Ovary (tissue), 9 donors: ENCODE results near the gene SWI5. TPM values are rescaled to one million over a fixed set of nuclear protein-coding genes. Genes with fewer than 3 reads are reported as not detected.

Experiments used
- DNase-seq, 5 donors: peaks; one replicate each; pipeline ENCODE4 v3.0.0-alpha.2; 2019 to 2020
- H3K27ac ChIP-seq, 2 donors: fragments of 200-600 bp; one replicate each; pipeline versions ENCODE4 v1.5.1 to v1.8.0; 2019 to 2022
- H3K27me3 ChIP-seq: fragments of 200-600 bp; one replicate; pipeline ENCODE4 v1.8.0; 2022
- H3K36me3 ChIP-seq: fragments of 200-600 bp; sonication (generic); one replicate; pipeline ENCODE4 v1.5.1; 2019
- H3K4me1 ChIP-seq: one replicate; pipeline ENCODE4 v1.8.1; 2013; ENCODE audit warnings: mild to moderate bottlenecking, moderate library complexity; ENCODE audit not compliant: insufficient read depth
- H3K4me3 ChIP-seq: fragments of 200-600 bp; sonication (generic); one replicate; pipeline ENCODE4 v1.5.1; 2017
- H3K9me3 ChIP-seq, 2 donors: fragments of 200-600 bp in 1 of 2; sonication (generic) in 1 of 2; one replicate each; pipeline versions ENCODE4 v1.5.1 to v1.8.1; 2013 to 2019; ENCODE audit warnings: mild to moderate bottlenecking in 1 of 2, moderate library complexity in 1 of 2
- EP300 ChIP-seq: sonication (generic); formaldehyde crosslinking; IDR thresholded peaks from one replicate; pipeline ENCODE4 v1.6.1; 2017; ENCODE audit warnings: antibody characterized with exemption
- POLR2A ChIP-seq: fragments of 450-650 bp; IDR thresholded peaks from one replicate; pipeline ENCODE4 v1.6.1; 2017; ENCODE audit warnings: antibody characterized with exemption, mild to moderate bottlenecking, moderate library complexity
- WGBS, 3 donors: extraction: QIAGEN DNeasy Blood & Tissue Kit in 1 of 3; methylation state at CpG; one replicate each; pipeline versions ENCODE4 v1.1.5 to v1.1.7; 2013 to 2017; 5-methylcytosine and 5-hydroxymethylcytosine counted together
- intact Hi-C, 4 donors: fragments of 100-400 bp; cut with DNase I; formaldehyde crosslinking; loops; one replicate each; pipeline versions ENCODE4 v1.11.0 to v1.15.1; 2022 to 2023
- polyA plus RNA-seq, 2 donors: library from polyadenylated mRNA; stranded (reverse); fragments of 200-250 nt in 1 of 2; fragments of 350-450 nt in 1 of 2; fragmentation: Illumina TruSeq in 1 of 2; extraction: RNeasy Lipid Tissue Mini Kit (QIAGEN cat#74804) in 1 of 2; gene quantifications; one replicate each; pipeline ENCODE4 v1.2.3, GENCODE V29; 2013 to 2014
- total RNA-seq, 7 donors: library from RNA; depleted of rRNA in 2 of 7; stranded (reverse); fragments of >200 nt in 2 of 7; fragmentation: NEBNext Ultra II Directional in 3 of 7; extraction: Animal tissue kit (Norgen Biotek cat#: 25700) in 3 of 7; gene quantifications; one replicate each; pipeline versions ENCODE4 v1.1.0 to v1.2.4, GENCODE V29; 2016 to 2023
- TF ChIP-seq, protein P1 (sequence below), 3 donors: fragments of 450-650 bp in 2 of 3; fragments of 200-600 bp in 1 of 3; IDR thresholded peaks; one replicate each; pipeline versions ENCODE4 v1.5.1 to v1.8.0; 2016 to 2022; ENCODE audit warnings: antibody characterized with exemption in 3 of 3, mild to moderate bottlenecking in 1 of 3
- donor health status: DM: no; HTN: no; CAD: no; lungs with moderate emphysema.
- donor health status: DM: no; HTN: no; CAD: no.
- donor health status: Bipolar disorder and iron deficiency.
- donor health status: DM: yes; HTN: yes; CAD: no.
- donor health status: DM: no; HTN: no; CAD: no.
- donor health status: DM: yes; HTN: yes; CAD: no.

SWI5 gene
- total and polyA plus RNA-seq, 9 donors, result 22.4 to 48.9 (median 30.3) TPM

DNA sequence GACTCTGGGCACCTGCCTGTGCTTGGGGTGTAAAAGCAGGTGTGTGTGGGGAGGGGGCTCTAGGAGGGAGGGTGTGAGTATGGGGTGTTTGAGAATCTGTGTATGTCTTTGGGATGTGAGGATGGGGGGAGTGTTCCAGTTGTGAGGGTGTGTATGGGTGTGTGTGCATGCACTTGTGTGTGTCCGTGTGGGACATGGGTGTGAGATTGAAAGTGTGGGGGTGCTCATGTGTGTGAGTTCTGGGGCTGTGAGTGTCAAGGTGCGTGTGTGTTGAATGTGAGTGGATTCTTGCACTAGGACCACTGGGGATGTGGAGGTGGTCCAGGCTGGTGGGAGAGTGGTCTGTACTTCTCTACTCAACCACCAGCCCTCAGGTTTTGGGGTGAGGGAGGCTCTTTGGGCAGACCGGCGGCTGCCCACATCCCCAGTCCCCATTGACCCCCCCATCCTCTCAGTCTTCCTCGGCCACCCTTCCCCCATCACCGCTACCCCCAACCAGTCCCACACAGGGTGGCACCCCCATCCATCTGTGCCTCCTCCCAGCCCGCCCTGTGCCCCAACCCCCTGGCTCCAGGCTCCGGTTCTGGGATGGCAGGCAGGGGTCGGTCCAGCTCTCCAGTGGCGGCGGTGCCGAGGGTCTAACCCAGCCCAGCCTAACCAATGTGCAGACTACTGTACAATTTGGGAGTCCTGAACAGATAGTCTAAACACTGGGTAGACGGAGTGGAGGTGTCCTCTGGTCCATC, 31.8 kb upstream of the SWI5 start:
- DNase-seq, result no peak
- Histone ChIP-seq H3K27ac (no peak overlapping the region), H3K36me3 (no peaks in the 10 kb centered on the region), H3K4me3 (peak overlapping the region; percentile 16), H3K9me3 (no peaks in the 10 kb centered on the region), H3K27me3 (no peaks in the 10 kb centered on the region), H3K4me1 (peaks cover 2% of the 10 kb centered on the region)
- WGBS, 3 donors, result 18 to 27% (median 21%) methylated on average over 8 to 13 of the region's 13 CpGs
- intact Hi-C loops, result no loop called here
- TF ChIP-seq EP300, result no peak
- TF ChIP-seq, protein P1, sequence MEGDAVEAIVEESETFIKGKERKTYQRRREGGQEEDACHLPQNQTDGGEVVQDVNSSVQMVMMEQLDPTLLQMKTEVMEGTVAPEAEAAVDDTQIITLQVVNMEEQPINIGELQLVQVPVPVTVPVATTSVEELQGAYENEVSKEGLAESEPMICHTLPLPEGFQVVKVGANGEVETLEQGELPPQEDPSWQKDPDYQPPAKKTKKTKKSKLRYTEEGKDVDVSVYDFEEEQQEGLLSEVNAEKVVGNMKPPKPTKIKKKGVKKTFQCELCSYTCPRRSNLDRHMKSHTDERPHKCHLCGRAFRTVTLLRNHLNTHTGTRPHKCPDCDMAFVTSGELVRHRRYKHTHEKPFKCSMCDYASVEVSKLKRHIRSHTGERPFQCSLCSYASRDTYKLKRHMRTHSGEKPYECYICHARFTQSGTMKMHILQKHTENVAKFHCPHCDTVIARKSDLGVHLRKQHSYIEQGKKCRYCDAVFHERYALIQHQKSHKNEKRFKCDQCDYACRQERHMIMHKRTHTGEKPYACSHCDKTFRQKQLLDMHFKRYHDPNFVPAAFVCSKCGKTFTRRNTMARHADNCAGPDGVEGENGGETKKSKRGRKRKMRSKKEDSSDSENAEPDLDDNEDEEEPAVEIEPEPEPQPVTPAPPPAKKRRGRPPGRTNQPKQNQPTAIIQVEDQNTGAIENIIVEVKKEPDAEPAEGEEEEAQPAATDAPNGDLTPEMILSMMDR (IDR thresholded peaks at IDR 0.05), result no peak
- TF ChIP-seq POLR2A, result no peak

- Histone ChIP-seq H3K4me1 (peaks cover 2% of the 10 kb centered on the region), H3K4me3 (no peak overlapping the region), H3K27me3 (no peaks in the 10 kb centered on the region), H3K36me3 (no peaks in the 10 kb centered on the region), H3K9me3 (no peaks in the 10 kb centered on the region), H3K27ac (no peak overlapping the region)
- intact Hi-C loops, result no loop called here
- WGBS, 3 donors, result 0 to 2% (median 1%) methylated on average over 11 to 18 of the region's 18 CpGs
- TF ChIP-seq EP300 (no peak), POLR2A (no peak)
- TF ChIP-seq, protein P1 (IDR thresholded peaks at IDR 0.05), result no peak
- peak; percentile 51 to 79 (median 62) for DNase-seq
These were observed 31.2 kb upstream of the SWI5 start for GRCh38 chr9:128244837-128245231.

- DNase-seq, result peak in 3 of 5 donors; percentile 45 to 60 (median 54)
- no peak for TF ChIP-seq POLR2A
- TF ChIP-seq EP300, result no peak
- TF ChIP-seq, protein P1 (IDR thresholded peaks at IDR 0.05), result no peak
- 30 to 35% (median 32%) methylated on average over 13 of the region's 13 CpGs for WGBS, 3 donors
- H3K4me1 ChIP-seq, result peaks cover 2% of the 10 kb centered on the region
- no peaks in the 10 kb centered on the region for H3K36me3 ChIP-seq
- no peaks in the 10 kb centered on the region for H3K9me3 ChIP-seq
- no peak overlapping the region for H3K27ac ChIP-seq
- no peaks in the 10 kb centered on the region for H3K27me3 ChIP-seq
- no peak overlapping the region for H3K4me3 ChIP-seq
- intact Hi-C loops, result no loop called here
These were observed 30.5 kb upstream of the SWI5 start for GRCh38 chr9:128245421-128246151.

DNA sequence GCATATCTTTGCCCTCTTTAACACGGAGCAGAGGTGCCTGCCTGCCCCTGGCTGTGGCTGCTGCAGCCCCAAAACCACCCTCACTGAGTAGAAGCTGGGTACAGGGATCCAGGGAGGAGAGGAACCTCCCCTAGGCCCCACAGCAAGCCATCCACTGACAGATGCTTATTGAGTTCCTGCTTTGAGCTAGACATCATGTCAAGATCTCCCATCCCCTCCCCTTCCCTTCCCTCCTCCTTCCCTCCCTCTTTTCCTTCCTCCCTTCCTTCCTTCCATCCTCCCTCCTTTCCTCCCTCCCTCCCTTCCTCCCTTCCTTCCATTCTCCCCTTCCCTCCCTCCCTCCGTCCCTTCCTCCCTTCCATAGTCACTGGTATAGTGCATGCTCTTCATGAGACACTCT, 29.6 kb upstream of the SWI5 start:
- WGBS, 3 donors, result 69 to 84% (median 76%) methylated on average over 2 of the region's 2 CpGs
- peak overlapping the region in 1 of 2 donors; percentile 30 for H3K27ac ChIP-seq
- no peaks in the 10 kb centered on the region for H3K27me3 ChIP-seq
- no peaks in the 10 kb centered on the region for H3K36me3 ChIP-seq
- H3K4me3 ChIP-seq, result no peak overlapping the region
- intact Hi-C loops, result no loop called here
- TF ChIP-seq POLR2A (no peak), EP300 (no peak)
- TF ChIP-seq, protein P1 (IDR thresholded peaks at IDR 0.05), result no peak
- no peaks in the 10 kb centered on the region for H3K9me3 ChIP-seq
- peaks cover 2% of the 10 kb centered on the region for H3K4me1 ChIP-seq
- no peak for DNase-seq
